SKM-1 treated with dmso at 0.1 percent for 144 hours (cell line): ENCODE data around the gene TMEM236.
"Not testable (repeated sequence)": the region's sequence is repeated elsewhere in the genome, so short reads cannot be mapped to it uniquely, and the experiment has no call there.

ENCODE experiments used
- DNase-seq: peaks from one replicate; lab custom pipeline; 2025; ENCODE audit not compliant: unreplicated experiment; lab: John Stamatoyannopoulos, UW

The TMEM236 gene

GRCh38 chr10:17751781-17752445, at the start of gene TMEM236:
Gene TMEM236, plus strand, starts transcription at chr10:17752201. Its CDS starts 95 bp downstream, at chr10:17752296.
- no peak for DNase-seq

GRCh38 chr10:17703706-17704105, 48.3 kb upstream of the TMEM236 start:
- DNase-seq = no peak

DNA sequence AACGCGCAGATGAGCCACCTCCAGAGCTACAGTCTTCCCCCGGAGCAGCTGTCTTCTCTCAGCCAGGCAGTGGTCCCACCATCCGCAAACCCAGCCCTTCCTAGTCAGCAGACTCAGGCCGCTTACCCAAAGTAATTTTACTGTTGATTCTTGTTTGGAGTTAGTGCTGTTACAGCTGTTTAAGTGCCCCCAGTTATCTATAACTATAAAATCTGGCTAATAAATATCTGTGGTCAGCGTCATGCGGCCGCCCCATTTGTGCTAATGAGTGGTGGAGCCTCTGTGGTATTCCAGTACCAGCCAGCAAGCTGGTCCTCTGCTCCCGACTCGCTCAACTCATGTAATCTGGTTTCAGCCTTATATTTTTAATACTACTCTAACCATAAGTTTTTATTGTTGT, 43.2 kb upstream of the TMEM236 start:
- no peak for DNase-seq

DNA sequence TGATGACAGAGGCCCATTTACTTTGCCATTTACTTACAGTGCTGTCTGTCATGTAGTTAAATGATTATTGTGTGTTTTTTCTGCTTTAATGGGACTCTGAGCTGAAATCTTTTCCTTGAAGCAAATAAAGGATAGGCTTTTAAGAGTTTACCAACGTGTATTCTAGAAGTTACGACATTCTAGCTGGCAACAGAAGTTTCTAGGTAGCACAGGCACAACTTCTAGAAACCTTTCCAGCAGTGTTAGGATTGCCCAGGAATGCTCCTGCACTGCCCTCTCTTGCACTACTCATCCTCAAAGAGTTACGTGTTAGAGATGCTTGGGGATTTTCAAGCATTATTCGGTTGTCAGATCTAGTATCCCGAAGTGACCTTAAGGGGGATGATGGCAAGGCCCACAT, 42.5 kb upstream of the TMEM236 start:
- no peak for DNase-seq

GRCh38 chr10:17710181-17710580, 41.8 kb upstream of the TMEM236 start:
- no peak for DNase-seq

DNA sequence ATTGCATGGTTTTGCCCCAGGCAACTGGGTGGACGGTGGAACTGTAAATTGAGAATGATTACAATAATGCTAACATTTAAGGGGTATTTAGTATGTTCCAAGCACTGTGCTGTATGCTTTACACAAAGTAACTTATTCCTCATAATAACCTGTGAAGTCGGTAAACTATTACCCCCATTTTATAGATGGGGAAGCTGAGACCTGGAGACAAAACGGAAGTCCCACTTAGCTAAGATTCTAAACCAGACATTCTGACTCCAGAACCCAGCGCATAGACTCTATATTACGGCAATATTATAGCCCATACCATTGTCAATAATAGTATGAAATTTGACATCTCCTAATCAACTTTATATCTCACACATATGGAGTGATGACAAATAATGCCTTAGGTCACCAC, 39.9 kb upstream of the TMEM236 start:
- no peak for DNase-seq

DNA sequence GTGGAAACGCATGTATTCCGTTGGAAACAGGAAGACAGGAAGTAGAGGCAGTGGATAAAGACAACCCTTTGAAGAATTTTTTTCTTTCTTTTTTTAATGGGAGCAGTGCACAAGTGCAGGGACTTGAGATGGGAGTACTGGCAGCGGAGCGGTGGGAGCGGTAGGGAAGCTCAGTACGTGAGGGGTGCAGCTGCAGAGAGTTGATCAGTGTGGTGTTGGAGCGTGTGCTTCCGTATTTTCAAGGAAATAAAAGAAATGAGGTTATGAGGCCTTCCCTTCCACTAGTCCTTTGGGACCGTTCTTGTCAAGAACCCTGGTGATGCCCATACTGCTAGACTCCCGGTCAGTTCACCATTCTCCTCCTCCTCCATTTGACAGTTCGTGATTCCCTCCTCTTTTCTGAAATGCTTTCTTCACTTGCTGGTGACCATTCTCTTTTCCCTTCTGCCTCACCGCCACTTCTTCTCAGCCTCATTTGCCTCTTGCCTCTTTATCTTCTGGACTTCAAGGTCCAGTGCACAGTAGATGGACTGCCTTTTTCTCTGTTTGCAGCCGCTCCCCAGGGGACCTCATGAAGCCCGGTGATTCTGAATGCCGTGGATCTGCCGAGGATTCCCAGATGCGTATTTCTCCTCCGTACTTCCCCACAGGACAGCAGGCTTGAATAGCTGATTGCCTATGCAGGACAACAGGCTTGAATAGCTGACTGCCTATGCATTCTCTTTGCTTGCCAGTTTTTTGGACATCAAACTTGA, 39.1 kb upstream of the TMEM236 start:
- no peak for DNase-seq

GRCh38 chr10:17713758-17714157, 38.2 kb upstream of the TMEM236 start:
- DNase-seq = no peak

GRCh38 chr10:17716161-17716560, 35.8 kb upstream of the TMEM236 start:
- DNase-seq = no peak

DNA sequence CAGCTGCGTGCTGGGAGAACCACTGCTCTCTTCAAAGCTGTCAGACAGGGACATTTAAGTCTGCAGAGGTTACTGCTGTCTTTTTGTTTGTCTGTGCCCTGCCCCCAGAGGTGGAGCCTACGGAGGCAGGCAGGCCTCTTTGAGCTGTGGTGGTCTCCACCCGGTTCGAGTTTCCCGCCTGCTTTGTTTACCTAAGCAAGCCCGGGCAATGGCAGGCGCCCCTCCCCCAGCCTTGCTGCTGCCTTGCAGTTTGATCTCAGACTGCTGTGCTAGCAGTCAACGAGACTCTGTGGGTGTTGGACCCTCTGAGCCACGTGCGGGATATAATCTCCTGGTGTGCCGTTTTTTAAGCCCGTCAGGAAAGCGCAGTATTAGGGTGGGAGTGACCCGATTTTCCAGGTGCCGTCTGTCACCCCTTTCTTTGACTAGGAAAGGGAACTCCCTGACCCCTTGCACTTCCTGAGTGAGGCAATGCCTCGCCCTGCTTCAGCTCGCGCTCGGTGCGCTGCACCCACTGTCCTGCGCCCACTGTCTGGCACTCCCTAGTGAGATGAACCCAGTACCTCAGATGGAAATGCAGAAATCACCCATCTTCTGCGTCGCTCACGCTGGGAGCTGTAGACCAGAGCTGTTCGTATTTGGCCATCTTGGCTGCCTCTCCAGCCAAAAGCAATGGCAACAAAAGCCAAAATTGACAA, 29.5 kb upstream of the TMEM236 start:
- not testable (repeated sequence) for DNase-seq

DNA sequence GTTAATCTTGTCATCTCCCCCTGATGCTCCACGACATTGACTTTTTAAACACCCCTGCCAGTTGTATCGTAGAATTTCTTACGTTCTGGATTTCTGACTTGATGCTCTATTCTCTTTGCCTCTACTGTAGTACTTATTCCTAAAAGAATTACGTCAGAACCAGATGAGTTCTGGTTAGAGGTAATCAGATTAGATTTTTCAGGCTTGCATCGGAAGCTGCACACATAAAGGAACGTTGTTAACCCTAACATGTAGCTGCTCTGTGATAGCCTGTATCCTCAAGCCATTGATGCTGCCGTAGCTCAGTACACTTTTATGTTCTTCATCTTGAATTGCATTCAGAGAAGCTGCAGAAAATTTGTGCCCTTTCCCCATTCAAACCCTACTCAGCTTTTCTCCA, 26.3 kb upstream of the TMEM236 start:
- no peak for DNase-seq

- DNase-seq = no peak
These were observed 22.4 kb upstream of the TMEM236 start for GRCh38 chr10:17729630-17730029.

DNA sequence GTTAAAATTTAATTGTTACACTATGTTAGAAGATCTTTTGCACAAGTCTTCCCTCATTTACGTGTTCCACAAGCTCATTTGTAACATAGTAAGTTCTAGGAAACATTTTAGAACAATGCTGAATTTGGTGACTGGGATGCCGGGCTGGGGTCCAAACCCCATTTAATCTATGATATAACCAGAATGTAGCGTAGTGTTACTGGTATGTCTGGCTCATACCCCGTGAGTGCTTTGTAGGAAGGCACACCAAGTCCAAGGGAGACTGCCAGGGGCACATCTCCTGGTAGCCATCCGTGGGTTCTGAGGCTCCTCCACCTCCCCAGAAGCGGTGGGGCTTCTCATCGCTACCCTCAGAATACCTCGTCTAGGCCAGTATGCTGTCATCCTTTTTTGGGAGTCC, 21.3 kb upstream of the TMEM236 start:
- no peak for DNase-seq

DNA sequence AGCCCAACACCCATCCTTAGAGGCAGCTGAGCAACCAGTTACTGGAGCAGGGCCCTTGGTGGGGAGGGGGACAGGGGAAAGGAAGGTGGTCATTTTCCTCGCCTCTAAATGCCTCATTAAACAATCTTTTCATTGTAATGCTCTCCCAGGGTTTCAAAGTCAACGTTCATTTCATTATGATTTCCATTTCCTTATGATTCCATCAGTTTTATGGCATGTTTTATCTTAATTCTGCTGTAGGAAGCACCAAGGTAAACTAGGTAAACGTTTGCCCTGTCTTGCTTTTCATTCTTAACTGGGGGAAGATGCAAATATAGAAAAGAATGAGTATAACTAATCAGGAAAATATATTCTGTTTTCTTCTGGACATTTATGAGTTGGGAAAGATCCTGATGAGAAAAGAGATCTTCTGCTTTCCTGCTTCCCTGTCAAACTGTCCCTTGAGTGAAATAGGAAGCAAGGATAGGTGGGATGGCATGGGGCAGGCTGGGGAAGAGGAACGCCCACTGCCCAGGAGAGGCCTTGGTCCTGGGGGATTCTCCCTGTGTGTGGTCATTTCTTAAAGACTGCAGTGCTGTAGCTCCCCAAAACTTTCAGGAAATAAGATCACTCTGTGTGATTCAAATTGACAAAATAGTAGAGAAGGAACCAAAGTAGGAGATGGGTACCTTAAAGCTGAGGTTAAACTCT, 20.5 kb upstream of the TMEM236 start:
- DNase-seq = no peak

DNA sequence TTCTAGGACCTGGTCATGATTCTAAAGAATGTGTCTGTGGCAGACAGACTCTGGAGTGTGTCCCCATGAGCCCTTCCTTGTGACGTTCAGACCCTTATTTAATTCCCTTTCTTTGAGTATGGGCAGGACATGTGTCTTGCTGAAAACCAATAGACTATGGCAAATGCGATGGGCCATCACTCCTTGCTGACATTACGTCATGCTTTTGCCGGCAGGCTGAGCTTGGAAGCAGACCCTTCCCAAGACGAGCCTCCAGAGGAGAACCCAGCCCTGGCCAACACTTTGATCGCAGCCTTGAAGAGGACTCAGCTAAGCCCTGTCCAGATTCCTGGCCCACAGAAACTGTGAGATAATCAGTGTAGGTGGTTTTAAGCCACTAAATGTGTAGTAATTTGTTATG, 18.4 kb upstream of the TMEM236 start:
- no peak for DNase-seq

- DNase-seq = no peak
These were observed 17.4 kb upstream of the TMEM236 start for GRCh38 chr10:17734432-17735080.

GRCh38 chr10:17735166-17735941, 16.6 kb upstream of the TMEM236 start:
- no peak for DNase-seq

DNA sequence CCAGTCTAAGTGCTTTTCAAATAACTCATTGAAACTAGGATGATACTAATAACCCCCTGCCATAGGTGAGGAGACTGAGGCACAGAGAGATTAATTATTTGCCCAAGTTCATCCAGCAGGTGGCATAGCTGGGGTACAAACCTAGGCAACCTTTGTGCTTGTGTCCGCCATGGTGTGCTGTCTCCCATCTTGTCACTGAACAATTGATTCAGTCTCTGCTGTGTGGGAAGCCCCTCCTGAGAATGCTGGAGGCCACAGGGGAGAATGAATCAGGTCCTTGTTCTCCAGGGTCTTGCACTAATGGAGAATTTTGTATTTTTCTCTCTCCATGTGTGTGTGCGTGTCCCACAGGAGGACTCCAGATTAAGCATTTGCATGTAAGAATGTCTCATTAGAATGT, 15.8 kb upstream of the TMEM236 start:
- DNase-seq = no peak

- DNase-seq = no peak
These were observed 14.7 kb upstream of the TMEM236 start for GRCh38 chr10:17737027-17737965.
